ENCODE results near the gene ALG5.

ALG5 gene

DNA sequence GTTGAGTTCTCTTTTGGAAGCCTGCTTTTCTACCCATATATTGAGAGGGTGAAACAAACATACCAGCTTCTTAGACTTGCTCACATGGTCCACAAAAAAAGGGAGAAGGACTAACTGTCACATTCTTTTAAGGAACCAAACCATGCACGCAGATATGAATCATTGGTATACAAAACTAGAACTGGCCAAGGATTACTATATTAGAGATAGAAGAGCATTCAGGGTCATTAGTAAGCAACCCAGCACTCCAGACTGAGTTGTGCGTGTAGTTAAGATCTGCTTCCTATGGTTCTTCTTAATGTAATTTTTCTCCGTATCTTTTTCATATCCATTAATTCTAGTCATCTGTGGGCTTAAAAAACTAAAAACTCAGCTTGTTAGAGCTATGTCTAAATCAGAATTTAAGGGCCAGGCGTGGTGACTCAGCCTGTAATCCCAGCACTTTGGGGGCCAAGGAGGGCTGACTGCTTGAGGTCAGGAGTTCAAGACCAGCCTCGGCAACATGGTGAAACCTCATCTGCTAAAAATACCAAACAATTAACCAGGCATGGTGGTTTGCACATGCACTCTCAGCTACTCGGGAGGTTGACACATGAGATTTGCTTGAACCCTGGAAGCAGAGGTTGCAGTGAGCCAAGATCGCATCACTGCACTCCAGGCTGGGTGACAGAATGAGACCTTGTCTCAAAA, 19.6 kb downstream of the ALG5 start:
- DNase-seq: peak; percentile 72

DNA sequence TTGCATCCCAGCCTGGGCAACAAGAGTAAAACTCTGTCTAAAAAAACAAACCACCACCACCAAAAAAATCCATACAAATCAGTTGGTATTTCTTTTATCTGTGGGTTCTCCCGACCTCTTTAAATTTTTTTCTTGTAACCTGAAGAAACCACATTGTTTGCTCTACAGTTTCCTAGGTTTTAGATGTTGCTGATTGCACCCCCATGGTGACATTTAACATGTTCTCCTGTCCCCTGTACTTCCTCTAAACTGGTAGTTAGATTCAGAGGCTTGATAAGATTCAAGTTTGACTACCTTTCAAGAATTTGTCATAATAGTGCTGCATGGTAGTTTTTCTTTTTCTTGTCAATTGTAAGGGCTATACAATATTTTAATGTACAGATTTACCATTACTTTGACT, 24.0 kb downstream of the ALG5 start:
- no peak for DNase-seq

DNA sequence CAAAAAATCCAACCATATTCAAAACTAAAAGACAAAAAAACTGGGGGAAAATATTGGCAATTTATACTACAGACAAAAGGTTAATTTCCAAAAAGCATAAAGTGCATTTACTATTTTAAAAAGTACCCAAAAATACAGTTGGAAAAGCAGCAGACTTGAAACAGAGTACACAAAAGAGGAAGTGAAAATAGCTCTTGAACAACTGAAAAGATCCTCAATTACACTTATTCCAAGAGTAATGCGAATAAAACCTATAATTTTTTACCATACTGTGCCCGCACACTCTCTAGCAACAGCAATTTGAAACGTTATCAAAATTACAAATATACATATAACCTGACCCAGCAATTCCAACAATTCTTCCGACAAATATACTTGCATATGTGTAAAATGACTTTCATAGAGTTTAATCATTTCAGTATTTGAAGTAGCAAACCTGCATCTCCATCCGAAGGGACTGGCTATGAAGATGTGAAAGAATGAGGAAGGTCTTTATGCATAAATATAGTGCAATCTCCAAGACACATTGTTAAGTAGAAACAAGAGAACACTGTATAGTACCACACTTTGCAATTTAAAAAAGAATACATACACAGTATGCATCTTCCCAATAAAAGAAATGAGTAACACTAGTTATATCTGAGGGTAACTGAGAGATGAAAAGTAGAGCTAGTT, 25.4 kb downstream of the ALG5 start:
- peak; percentile 34 for DNase-seq

DNA sequence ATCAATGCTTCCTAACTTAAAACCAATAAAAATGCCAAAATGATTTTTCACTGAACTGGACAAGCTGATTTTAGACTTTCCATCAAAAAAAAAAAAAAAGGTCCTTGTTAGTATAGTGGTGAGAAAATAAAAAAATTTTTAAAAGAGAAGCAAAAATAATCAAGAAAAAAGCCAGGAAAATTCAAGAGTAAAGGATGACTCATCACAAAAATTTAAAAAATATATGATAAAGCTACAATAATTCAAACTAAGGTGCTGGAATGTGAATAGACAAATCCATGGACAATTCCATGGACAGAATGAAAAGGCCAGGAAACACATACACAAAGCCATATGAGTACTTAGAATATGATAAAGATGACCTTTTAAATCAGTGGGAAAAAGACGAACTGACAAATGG, 26.1 kb downstream of the ALG5 start:
- DNase-seq: no peak

DNA sequence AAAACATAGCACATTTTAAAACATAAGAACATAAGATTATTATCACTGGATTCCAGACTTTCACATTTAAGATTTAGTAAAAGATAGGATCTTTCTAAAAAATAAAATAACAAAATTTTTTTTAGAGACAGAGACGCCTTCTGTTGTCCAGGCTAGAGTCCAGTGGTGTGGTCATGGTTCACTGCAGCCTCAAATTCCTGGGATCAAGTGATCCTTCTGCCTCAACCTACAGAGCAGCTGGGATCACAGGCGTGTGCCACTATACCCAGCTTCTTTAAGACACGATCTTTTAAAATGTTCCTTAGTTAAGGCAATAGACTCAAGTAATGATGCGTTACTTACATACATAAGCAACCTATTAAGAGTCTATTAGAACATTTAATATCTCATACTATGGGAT, 32.7 kb downstream of the ALG5 start:
- DNase-seq: no peak

- no peak for DNase-seq
These were observed 33.4 kb downstream of the ALG5 start for GRCh38 chr13:36965767-36966166.

DNA sequence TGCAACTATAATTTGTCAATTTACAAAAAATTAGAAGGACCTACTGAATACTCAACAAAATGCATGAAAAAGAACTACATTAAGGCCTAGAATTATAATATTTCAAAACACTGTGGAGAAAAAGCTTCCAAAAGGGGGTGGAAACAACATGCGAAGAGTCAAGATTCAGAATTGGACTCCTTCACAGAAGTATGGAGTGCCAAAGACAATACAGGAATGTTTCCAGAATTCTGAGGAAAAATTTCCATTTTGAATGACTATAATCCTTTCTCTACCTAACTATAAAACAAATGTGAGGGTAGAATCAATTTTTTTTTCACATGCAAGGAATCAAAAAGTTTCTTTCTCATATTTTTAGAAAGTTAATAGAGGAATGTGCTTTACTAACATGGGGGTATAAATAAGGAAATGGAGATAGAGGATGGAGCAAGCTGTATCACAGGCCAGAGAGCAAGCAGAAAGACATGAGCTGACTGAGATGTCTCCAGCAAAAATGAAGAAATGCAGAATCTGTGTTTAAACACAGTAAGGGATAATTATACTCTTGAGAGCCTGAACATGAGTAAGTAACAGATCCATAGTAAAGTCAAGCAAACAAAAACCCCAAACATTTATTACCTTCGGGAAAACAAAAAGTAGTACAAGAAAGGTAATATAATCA, 39.6 kb downstream of the ALG5 start:
- no peak for DNase-seq

- DNase-seq: no peak
These were observed 44.6 kb downstream of the ALG5 start for GRCh38 chr13:36954542-36954941.

DNA sequence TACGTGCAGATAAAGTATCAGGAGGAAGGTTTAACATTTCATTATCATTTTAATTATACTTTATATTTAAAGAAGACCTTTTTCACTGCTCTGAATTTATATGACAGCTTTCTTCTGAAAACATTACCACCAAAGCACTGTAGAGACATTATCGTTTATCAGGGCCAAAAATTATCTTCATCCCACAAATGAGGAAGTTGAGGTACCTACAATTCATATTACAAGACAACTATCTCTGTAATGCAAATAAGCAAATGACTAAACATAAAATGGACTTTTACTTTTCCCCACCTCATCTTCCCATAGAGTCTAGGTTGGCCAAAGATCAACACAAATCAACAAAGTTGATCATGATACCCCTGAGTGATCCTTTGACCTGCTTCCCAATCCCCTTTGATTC, 48.2 kb downstream of the ALG5 start:
- DNase-seq: no peak

GRCh38 chr13:36950330-36950729, 48.8 kb downstream of the ALG5 start:
- no peak for DNase-seq

- DNase-seq: no peak
These were observed 54.1 kb downstream of the ALG5 start for GRCh38 chr13:36945078-36945477.

DNA sequence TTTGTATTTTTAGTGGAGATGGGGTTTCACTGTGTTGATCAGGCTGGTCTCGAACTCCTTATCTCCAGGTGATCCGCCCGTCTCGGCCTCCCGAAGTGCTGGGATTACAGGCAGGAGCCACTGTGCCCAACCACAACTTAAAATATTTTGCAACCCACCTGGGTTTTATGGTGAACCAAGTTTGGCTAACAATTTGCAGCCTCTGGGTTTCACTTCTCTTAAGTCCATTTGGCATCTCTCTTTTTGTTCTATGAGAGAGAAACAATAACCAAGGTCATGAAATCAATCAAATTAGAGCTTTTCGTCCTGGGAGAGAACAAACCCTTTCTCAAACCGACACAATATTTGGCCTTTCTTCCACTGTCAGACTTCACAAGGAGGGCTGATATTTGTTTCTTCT, 73.5 kb downstream of the ALG5 start:
- DNase-seq: no peak

GRCh38 chr13:36924001-36924400, 75.1 kb downstream of the ALG5 start:
- DNase-seq: no peak

GRCh38 chr13:36921631-36922301, 77.4 kb downstream of the ALG5 start:
- no peak for DNase-seq

GRCh38 chr13:36920616-36921185, 78.4 kb downstream of the ALG5 start:
- DNase-seq: no peak

DNA sequence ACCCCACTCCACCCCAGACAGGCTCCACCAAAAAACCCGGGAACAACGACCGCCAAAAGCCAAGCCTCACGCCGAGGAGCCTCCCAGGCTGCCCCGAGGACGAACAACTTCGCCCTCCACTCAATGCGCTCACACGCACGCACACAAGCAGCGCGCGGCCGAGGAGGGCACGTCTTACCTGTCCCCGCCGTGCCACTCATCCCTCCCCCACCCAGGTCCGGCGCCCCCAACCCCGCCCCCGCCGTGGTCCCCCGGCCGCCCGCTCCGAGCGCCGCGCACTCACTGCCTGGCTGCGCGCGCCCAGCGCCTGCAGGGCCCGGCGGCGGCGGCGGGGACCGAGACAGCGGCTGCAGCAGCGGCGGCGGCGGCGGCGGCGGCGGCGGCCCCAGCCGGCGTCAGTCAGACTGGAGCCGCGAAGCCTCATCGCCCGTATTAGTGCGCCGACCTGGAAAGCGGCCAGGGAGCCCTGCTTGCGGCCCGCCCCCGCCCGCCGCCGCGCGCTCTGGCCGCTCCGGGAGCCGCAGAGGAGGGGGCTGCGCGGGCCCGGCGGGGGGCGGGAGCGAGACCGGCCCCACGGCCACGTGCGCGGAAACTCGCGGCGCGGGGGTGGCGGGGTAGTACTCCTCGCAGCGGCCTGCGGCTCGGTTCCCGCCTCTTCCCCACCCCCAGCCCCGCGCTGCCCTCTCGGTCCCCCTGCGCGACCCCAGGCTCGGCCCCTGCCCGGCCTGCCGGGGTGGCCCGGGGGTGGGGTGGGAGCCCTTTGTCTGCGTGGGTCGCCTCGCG, 79.1 kb downstream of the ALG5 start, which contains the start of gene SMAD9:
Gene SMAD9 (minus strand): TSS at position 406 of the 783 bp plus-strand sequence. CDS start 40,549 bp downstream, outside the sequence.
- DNase-seq: peak; percentile 15

DNA sequence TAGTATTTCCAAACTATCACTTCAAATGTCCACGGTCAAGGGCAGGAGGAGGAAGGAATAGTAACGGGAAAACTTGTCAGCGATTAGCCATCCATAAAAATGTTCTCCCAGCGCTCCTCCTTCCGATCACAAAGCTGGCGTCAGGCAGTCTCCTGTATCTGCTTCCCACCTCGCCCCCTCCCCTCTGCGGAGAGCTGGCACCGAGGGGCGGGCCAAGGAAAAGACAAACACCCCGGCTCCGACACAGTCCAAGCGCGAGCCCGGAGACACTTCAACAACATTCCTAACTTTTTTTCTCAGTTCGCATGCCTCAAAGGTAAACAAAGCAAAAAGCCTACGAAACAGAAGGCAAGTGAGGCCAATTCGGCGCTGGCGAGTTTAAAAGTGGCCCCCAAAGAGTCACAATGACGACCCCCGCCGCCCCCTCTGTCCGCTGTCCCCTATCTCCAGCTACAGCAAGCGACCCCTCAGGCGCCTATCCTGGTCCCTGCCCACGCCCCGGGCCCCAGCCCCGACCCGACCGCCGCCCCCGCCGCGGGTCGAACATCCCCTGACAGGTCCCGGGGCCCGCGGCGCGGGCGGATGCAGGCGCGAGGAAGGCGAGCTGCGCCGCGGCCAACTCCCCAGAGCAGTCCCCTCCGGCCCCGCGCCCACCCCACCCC, 79.8 kb downstream of the ALG5 start:
- no peak for DNase-seq

DNA sequence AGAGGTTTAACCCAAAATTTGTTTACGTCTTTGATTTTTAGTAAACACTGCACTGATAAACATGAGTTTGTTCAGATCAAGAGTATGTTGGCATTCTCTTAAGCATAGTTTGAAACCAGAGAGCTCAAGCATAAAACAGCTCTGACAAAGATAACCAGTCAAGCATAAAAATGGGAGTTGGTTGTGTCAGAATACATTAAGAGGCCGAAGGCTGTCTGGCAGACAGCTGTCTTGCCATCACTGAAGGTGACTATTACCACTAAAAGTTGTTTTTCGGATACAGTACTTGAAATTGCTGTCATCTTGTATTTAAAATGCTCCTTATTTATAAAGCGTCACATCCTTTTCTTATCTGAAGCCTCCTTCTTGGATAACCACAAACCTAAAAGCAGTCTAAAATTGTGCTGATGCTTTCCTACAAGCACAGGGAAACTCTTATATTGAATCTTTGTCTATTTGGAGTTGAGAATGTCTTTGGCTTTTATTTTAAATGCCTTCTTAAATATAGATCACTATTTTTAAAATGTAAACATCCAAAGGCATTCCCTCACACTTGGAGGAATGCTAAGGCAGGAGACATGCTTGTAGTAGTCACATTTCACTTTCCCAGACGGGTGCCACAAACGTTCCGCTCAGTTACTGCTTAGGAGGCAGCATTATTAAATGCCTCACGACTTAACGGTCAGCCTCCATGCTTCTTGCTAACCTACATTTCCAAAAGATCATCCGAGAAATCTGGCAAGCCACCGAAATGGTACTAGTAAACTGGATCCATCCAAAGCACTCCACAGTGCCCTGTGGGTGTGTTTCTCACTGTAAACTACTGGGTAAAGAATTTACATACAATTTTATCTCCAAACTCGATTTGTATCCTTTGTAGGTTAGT, 80.7 kb downstream of the ALG5 start:
- no peak for DNase-seq

- no peak for DNase-seq
These were observed 81.8 kb downstream of the ALG5 start for GRCh38 chr13:36917311-36917710.

GRCh38 chr13:36915896-36916640, 83.1 kb downstream of the ALG5 start:
- DNase-seq: no peak

Data from inflammatory macrophage treated with lipopolysaccharide for 4 hours (primary cell).